Suprapubic skin (tissue), 4 donors: Measurements from ENCODE around the gene TMPRSS4.

ENCODE experiments used
- EP300 ChIP-seq: sonication (generic); formaldehyde crosslinking; IDR thresholded peaks from one replicate; pipeline ENCODE4 v1.6.1; 2017; ENCODE audit warnings: antibody characterized with exemption
- POLR2A ChIP-seq, 2 donors: fragments of 450-650 bp; IDR thresholded peaks; one replicate each; pipeline ENCODE4 v1.6.1; 2017; ENCODE audit warnings: antibody characterized with exemption in 2 of 2, mild to moderate bottlenecking in 2 of 2, moderate library complexity in 2 of 2
- POLR2AphosphoS5 ChIP-seq, 3 donors: sonication (generic); formaldehyde crosslinking; IDR thresholded peaks; one replicate each; pipeline ENCODE4 v1.6.1; 2017; ENCODE audit warnings: antibody characterized with exemption in 3 of 3
- TF ChIP-seq, protein P1 (sequence below), 2 donors: fragments of 200-600 bp in 1 of 2; fragments of 450-650 bp in 1 of 2; sonication (generic) in 1 of 2; IDR thresholded peaks; one replicate each; pipeline ENCODE4 v1.5.1; 2016 to 2019; ENCODE audit warnings: antibody characterized with exemption in 2 of 2, mild to moderate bottlenecking in 1 of 2, moderate library complexity in 1 of 2

DNA sequence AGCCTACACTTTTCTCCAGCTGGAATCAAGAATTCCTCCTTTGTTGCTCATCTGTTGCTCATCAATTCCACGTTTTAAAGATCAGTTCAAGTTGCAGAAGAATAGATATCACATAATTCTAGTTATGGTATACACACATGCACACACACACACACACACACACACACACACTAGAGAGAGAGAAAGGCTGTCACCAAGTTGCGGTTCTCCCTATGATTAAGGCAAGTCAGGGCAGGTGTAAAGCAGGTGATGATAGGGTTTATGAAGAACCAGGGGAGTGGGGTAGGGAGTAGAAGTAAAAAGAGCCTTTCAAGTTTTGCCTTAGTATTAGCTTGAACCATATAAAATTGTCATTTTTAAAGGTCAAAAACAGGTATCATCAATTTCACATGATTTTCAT, 31.7 kb upstream of the TMPRSS4 start:
- TF ChIP-seq, protein P1, sequence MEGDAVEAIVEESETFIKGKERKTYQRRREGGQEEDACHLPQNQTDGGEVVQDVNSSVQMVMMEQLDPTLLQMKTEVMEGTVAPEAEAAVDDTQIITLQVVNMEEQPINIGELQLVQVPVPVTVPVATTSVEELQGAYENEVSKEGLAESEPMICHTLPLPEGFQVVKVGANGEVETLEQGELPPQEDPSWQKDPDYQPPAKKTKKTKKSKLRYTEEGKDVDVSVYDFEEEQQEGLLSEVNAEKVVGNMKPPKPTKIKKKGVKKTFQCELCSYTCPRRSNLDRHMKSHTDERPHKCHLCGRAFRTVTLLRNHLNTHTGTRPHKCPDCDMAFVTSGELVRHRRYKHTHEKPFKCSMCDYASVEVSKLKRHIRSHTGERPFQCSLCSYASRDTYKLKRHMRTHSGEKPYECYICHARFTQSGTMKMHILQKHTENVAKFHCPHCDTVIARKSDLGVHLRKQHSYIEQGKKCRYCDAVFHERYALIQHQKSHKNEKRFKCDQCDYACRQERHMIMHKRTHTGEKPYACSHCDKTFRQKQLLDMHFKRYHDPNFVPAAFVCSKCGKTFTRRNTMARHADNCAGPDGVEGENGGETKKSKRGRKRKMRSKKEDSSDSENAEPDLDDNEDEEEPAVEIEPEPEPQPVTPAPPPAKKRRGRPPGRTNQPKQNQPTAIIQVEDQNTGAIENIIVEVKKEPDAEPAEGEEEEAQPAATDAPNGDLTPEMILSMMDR (IDR thresholded peaks at IDR 0.05) = no peak
- TF ChIP-seq POLR2A (IDR thresholded peaks at IDR 0.05) (no peak), EP300 (no peak), POLR2AphosphoS5 (IDR thresholded peaks at IDR 0.05) (no peak)
